Non-pigmented ciliary epithelial cell (primary cell): ENCODE measurements around the gene AGPAT3.

Source experiments
- DNase-seq: peaks from one replicate; pipeline ENCODE4 v3.0.0-alpha.2; 2010; ENCODE audit warnings: low read depth

Gene AGPAT3

GRCh38 chr21:43924421-43925095, 59.5 kb downstream of the AGPAT3 start:
- no peak for DNase-seq

DNA sequence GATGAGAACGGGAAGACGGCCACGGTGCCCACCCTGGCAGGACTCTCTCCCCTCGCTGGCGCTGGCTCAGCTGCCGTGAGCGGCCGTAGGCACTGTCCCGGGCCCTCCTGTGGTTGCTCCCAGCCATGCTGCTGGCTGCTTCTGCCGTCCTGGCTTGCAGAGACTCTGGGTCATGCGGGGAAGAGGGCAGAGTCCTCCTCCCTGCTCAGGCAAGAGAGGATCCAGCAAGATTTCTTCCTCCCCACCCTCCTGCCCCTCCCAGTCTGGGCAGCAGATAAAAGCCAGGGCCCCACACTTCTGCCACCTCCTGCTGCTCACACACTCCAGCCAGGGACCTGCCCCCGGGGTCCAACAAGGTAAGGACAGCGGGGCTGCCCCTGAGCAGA, 60.1 kb downstream of the AGPAT3 start:
- no peak for DNase-seq

GRCh38 chr21:43925609-43926008, 60.6 kb downstream of the AGPAT3 start:
- DNase-seq = no peak

- DNase-seq = no peak
Measured at GRCh38 chr21:43926196-43926595, 61.2 kb downstream of the AGPAT3 start.

GRCh38 chr21:43927591-43928221, 62.7 kb downstream of the AGPAT3 start:
- DNase-seq = no peak

- no peak for DNase-seq
Measured at GRCh38 chr21:43928222-43929125, 63.5 kb downstream of the AGPAT3 start.

GRCh38 chr21:43929217-43929971, 64.4 kb downstream of the AGPAT3 start:
- no peak for DNase-seq

DNA sequence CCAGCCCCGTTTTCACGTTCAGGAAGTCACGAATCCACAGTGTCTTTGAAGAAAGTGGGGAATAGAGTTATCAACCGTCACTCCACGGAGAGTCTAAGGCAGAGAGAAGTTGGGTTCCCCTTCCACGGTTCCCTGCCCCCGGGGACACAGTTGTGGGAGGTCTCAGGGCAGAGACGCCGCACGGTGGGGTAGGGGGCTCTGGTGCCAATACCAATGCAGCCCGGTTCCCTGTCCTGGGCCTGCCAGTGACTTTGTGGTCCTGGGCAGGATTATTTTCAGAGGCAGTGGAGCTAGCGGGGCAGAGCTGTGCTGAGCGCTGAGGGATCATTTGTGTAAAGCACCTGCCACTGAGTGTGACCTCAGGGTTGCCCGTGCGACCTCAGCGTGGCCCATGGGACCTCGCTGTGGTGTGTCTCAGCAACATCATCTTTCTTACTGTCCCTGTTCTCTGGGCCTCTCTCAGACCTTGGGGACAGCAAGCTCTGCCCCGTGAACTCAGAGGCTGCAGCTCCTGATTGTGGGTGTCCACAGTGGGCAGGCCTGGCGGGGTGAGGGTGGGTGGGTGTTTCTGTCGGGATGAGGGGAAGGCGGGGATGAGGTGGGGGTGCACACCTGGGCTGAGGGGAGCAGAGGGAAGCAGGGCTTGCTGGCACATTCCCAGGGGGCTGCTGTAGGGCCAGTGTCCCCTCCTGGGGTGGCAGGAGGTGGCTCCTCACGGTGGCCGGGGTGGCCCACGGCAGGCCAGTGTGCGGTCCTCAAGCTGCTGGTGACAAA, 65.2 kb downstream of the AGPAT3 start:
- no peak for DNase-seq

DNA sequence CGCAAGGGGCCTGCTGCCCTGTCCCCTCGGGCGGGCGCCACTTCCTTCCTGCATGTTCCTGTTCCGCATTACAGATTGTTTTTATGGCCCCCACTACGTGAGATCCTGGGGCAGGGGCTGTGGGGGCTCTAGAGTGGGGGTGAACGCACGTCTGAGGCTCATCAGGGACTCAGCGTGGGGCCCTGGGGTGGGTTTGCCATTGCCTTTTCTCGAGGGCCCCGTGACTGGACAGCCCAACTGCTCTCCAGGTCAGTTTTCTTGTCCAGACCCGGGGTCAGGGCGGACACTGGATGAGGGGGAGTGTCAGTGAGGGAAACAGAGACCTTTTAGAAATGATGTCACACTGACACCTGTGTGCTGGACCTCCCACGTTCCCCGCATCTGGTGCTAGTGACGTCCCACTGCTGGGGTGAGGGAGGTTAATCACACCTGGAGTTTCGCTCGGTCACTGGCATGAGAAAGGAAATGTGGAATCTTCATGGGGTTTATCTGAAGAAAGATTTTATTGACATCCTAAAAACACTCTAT, 65.9 kb downstream of the AGPAT3 start:
- no peak for DNase-seq

DNA sequence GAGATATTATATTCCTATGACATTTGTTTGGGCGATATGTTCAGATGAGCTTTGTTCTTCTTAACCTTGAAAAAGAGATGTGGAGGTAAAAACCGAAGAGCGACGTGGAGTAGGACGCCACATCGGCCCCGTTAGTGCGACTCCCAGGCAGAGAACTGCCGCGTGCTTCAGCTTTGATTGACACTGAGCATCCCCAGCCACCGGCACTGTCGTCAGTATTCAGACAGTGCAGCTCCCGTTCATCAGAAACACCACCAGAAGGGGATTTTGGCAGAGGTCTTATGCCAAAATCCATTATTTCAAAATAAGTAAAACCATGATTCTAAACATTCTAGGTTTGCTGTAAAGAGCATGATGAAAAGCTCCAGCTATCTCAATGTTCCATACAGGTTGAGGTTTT, 66.5 kb downstream of the AGPAT3 start:
- DNase-seq = no peak

- DNase-seq = no peak
Measured at GRCh38 chr21:43932005-43932404, 67.0 kb downstream of the AGPAT3 start.

- DNase-seq = no peak
Measured at GRCh38 chr21:43933199-43933598, 68.2 kb downstream of the AGPAT3 start.

DNA sequence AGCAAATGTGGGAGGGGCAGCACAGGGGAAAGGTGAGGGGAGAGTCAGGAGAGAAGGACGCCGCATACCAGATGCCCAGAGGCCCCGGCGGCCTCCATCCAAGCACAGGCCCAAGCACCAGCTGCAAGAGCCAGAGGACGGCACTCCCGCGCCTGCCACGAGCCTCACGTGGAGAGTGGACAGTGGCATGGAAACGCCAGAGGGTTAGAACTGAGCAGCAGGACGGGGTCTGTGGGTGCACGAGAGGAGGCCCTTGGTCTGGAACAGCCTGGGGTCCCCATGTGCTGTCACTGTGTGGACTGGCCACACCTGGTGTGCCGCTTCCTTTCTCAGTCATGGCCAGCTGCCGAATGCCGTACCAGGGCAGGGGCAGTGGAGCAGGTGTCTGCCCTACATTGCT, 68.7 kb downstream of the AGPAT3 start:
- no peak for DNase-seq

DNA sequence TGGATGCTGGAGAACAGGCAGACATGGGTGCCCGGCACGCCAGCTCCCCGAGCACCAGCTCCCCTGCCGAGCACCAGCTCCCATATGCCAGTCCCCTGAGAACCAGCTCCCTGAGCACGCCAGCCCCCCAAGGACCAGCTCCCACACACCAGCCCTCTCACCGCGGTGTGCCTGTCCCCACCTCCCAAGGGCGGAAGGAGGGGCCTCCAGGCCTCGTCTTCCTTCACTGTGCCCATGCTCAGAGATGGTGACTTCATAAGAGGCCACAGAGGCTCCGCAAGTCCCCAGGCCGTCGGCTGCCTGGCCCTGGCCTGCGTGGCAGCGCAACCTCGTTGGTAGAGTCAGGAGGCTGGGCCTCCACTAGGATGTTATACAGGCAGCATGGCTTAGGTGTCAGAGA, 69.1 kb downstream of the AGPAT3 start:
- no peak for DNase-seq

- DNase-seq = no peak
Measured at GRCh38 chr21:43934716-43935705, 70.0 kb downstream of the AGPAT3 start.

DNA sequence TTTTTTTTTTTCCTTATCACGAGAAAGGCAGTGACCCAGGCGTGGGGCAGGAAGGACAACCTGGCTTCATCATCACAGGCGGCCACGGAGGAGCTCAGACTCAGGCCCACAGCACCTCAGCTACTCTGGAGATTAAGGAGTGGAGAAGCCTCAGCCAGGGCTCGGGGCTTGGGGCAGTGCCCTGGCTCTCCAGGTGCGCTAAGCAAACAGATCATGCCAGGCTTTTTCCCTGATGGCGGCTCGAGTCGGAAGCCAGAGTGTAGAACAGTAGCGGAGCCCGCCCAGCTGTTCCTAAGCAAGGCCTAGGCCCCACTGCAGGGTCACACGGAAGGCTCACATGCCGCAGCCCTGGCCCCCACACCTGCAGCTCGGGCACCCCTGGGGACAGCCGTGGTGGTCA, 70.7 kb downstream of the AGPAT3 start:
- DNase-seq = no peak

GRCh38 chr21:43936247-43936967, 71.4 kb downstream of the AGPAT3 start:
- no peak for DNase-seq

- no peak for DNase-seq
Measured at GRCh38 chr21:43937051-43937832, 72.2 kb downstream of the AGPAT3 start.
